Body of pancreas (tissue), 4 donors: ENCODE measurements around the gene EPHB1. TPM values are rescaled to one million over a fixed set of nuclear protein-coding genes. Genes with fewer than 3 reads are reported as not detected.

Experiments used
- ATAC-seq: fragments of 150-250 bp; one replicate; pipeline ENCODE4 v1.9.1; 2016
- DNase-seq, 4 donors: peaks; one replicate each; pipeline ENCODE4 v3.0.0-alpha.2; 2019
- H3K27ac ChIP-seq, 4 donors: fragments of 200-600 bp; sonication (generic); 1 replicate in 3 of 4; 2 replicates in 1 of 4; pipeline versions ENCODE4 v1.5.1 to v1.6.1; 2016 to 2019; ENCODE audit warnings: mild to moderate bottlenecking in 1 of 4, mixed read lengths in 1 of 4, moderate library complexity in 1 of 4
- H3K27me3 ChIP-seq, 2 donors: fragments of 200-600 bp; sonication (generic); one replicate each; pipeline ENCODE4 v1.6.0; 2016; ENCODE audit warnings: mild to moderate bottlenecking in 1 of 2
- H3K36me3 ChIP-seq, 2 donors: fragments of 200-600 bp; sonication (generic); replicated peaks in 1 of 2; 2 replicates each; pipeline ENCODE4 v1.5.1; 2016; ENCODE audit warnings: low read depth in 2 of 2; ENCODE audit not compliant: insufficient read depth in 1 of 2
- H3K4me1 ChIP-seq: fragments of 200-600 bp; sonication (generic); one replicate; pipeline ENCODE4 v1.6.0; 2016
- H3K4me3 ChIP-seq, 2 donors: fragments of 200-600 bp; sonication (generic); 1 replicate in 1 of 2; 2 replicates in 1 of 2; pipeline ENCODE4 v1.5.1; 2016 to 2019
- H3K9me3 ChIP-seq, 3 donors: fragments of 200-600 bp; sonication (generic); 1 replicate in 2 of 3; 2 replicates in 1 of 3; pipeline ENCODE4 v1.5.1; 2016
- POLR2A ChIP-seq, 3 donors: fragments of 450-650 bp; IDR thresholded peaks; one replicate each; pipeline ENCODE4 v1.6.1; 2016; ENCODE audit warnings: antibody characterized with exemption in 3 of 3, mild to moderate bottlenecking in 2 of 3
- WGBS, 2 donors: methylation state at CpG; one replicate each; pipeline ENCODE4 v1.1.5; 2017; 5-methylcytosine and 5-hydroxymethylcytosine counted together
- intact Hi-C: fragments of 100-400 bp; cut with DNase I; formaldehyde crosslinking; loops from one replicate; pipeline ENCODE4 v1.15.1; 2023
- total RNA-seq, 2 donors: library from RNA; depleted of rRNA; stranded (reverse); fragments of >200 nt; gene quantifications; one replicate each; pipeline ENCODE4 v1.1.0, GENCODE V29; 2016
- TF ChIP-seq, protein P1 (sequence below), 7 experiments: fragments of 450-650 bp in 4 of 7; fragments of 200-600 bp in 3 of 7; sonication (generic) in 3 of 7; IDR thresholded peaks; one replicate each; pipeline ENCODE4 v1.5.1; 2016 to 2019; ENCODE audit warnings: antibody characterized with exemption in 7 of 7

The EPHB1 gene
- total RNA-seq, 2 donors from 2014 or later, result 1.3 TPM; not detected in 1

- Histone ChIP-seq H3K4me1 (no peaks in the 10 kb centered on the region), H3K27me3 (no peaks in the 10 kb centered on the region), H3K4me3 (no peak overlapping the region), H3K36me3 (no peaks in the 10 kb centered on the region), H3K9me3 (no peaks in the 10 kb centered on the region), H3K27ac (no peak overlapping the region)
- TF ChIP-seq, protein P1, sequence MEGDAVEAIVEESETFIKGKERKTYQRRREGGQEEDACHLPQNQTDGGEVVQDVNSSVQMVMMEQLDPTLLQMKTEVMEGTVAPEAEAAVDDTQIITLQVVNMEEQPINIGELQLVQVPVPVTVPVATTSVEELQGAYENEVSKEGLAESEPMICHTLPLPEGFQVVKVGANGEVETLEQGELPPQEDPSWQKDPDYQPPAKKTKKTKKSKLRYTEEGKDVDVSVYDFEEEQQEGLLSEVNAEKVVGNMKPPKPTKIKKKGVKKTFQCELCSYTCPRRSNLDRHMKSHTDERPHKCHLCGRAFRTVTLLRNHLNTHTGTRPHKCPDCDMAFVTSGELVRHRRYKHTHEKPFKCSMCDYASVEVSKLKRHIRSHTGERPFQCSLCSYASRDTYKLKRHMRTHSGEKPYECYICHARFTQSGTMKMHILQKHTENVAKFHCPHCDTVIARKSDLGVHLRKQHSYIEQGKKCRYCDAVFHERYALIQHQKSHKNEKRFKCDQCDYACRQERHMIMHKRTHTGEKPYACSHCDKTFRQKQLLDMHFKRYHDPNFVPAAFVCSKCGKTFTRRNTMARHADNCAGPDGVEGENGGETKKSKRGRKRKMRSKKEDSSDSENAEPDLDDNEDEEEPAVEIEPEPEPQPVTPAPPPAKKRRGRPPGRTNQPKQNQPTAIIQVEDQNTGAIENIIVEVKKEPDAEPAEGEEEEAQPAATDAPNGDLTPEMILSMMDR (IDR thresholded peaks at IDR 0.05), result no peak
- TF ChIP-seq POLR2A (IDR thresholded peaks at IDR 0.05), result no peak
- no peak for ATAC-seq
- no peak for DNase-seq
- WGBS, 2 donors, result 55 to 60% methylated on average over 1 of the region's 1 CpG
- intact Hi-C loops, result no loop called here
These were observed 123.4 kb downstream of the EPHB1 start for GRCh38 chr3:134918441-134918840.

GRCh38 chr3:134922101-134922500, 127.0 kb downstream of the EPHB1 start:
- DNase-seq, result no peak
- no peak for ATAC-seq
- Histone ChIP-seq H3K9me3 (no peaks in the 10 kb centered on the region), H3K4me3 (no peak overlapping the region), H3K27me3 (no peaks in the 10 kb centered on the region), H3K4me1 (no peaks in the 10 kb centered on the region), H3K36me3 (no peaks in the 10 kb centered on the region), H3K27ac (no peak overlapping the region)
- TF ChIP-seq POLR2A (IDR thresholded peaks at IDR 0.05), result no peak
- TF ChIP-seq, protein P1 (IDR thresholded peaks at IDR 0.05), result no peak
- 65 to 82% methylated on average over 3 of the region's 3 CpGs for WGBS, 2 donors
- intact Hi-C loops, result no loop called here

DNA sequence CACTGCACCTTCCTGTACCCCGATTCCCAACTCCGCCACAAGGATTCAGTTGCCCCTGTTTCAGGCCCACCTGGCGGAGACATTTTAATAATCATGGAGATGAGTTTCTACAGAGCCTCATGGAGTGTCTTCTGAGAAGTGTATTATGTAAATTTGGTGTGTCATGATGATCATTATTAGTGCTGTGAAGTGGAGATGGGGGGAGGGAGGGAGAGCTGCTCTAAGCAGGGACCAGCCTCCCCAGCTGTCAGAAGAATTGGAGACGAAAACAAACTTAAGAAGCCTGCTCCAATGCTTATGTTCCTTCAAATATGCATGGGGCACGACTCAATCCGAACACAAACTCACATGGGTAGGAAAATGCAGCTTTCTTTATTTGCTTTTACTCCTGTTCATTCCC, 127.8 kb downstream of the EPHB1 start:
- Histone ChIP-seq H3K9me3 (no peaks in the 10 kb centered on the region), H3K36me3 (no peaks in the 10 kb centered on the region), H3K27ac (no peak overlapping the region), H3K4me1 (no peaks in the 10 kb centered on the region), H3K27me3 (no peaks in the 10 kb centered on the region), H3K4me3 (no peak overlapping the region)
- intact Hi-C loops, result no loop called here
- DNase-seq (no peak), ATAC-seq (no peak)
- TF ChIP-seq, protein P1 (IDR thresholded peaks at IDR 0.05), result no peak
- no peak for TF ChIP-seq POLR2A (IDR thresholded peaks at IDR 0.05)
- WGBS, 2 donors, result 74 to 78% methylated on average over 6 of the region's 6 CpGs

DNA sequence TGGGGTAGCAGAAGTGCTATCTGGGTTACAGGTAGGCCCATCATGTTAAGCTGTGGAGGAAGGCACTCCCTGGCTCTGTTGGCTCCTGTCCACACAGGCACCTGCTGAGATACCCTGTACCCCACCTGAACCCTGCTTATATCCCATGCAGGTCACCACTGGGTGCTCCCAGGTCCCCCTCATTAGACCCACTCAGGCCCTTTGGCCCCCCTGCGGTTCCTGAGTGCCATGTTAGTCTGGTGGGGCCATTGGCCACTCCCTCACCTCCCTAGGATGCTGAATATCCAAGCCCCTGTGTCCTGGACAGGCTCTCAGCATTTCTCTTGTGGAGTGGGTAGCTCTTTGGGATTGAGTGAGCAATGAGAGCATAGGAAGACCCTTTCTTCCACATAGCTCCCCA, 128.2 kb downstream of the EPHB1 start:
- Histone ChIP-seq H3K4me1 (no peaks in the 10 kb centered on the region), H3K36me3 (no peaks in the 10 kb centered on the region), H3K27me3 (no peaks in the 10 kb centered on the region), H3K9me3 (no peaks in the 10 kb centered on the region), H3K27ac (no peak overlapping the region), H3K4me3 (no peak overlapping the region)
- DNase-seq (no peak), ATAC-seq (no peak)
- TF ChIP-seq, protein P1 (IDR thresholded peaks at IDR 0.05), result no peak
- TF ChIP-seq POLR2A (IDR thresholded peaks at IDR 0.05), result no peak
- 60 to 78% methylated on average over 1 of the region's 1 CpG for WGBS, 2 donors
- intact Hi-C loops, result no loop called here

DNA sequence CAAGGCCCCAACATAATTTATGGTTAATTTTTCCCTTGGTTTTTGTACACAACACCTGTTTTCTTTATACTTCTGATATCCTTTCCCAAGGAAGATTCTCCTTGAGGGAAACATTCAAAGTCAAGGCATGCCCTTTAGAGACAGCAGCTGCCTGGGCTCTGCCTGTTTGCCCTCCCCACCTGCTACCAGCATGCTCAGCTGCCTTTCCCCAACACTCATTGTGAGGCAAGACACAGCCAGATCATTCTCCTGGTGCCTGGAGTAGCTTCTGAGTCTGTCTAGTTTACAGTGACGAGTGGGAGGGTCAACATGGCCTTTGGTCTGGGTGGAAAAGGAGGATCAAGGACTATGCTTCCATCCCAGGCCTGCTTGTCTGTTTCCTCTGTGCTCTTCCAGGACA, 132.5 kb downstream of the EPHB1 start:
- TF ChIP-seq, protein P1 (IDR thresholded peaks at IDR 0.05), result no peak
- TF ChIP-seq POLR2A (IDR thresholded peaks at IDR 0.05), result no peak
- 80 to 86% methylated on average over 1 of the region's 1 CpG for WGBS, 2 donors
- intact Hi-C loops, result no loop called here
- ATAC-seq (no peak), DNase-seq (no peak)
- Histone ChIP-seq H3K27me3 (no peaks in the 10 kb centered on the region), H3K9me3 (no peaks in the 10 kb centered on the region), H3K4me3 (no peak overlapping the region), H3K36me3 (no peaks in the 10 kb centered on the region), H3K4me1 (no peaks in the 10 kb centered on the region), H3K27ac (no peak overlapping the region)
